Stimulated activated CD4-positive, alpha-beta T cell treated with anti-CD3 and anti-CD28 coated beads, Interleukin-4, amount 100 ng/mL, for 1 hour (primary cell): ENCODE measurements around the gene GPR55.
A peak's percentile ranks its signal among the peaks of the same experiment; 100 is the strongest.

Experiments
- DNase-seq: peaks from one replicate; pipeline ENCODE4 v3.0.0-alpha.2; 2020

GPR55 gene

DNA sequence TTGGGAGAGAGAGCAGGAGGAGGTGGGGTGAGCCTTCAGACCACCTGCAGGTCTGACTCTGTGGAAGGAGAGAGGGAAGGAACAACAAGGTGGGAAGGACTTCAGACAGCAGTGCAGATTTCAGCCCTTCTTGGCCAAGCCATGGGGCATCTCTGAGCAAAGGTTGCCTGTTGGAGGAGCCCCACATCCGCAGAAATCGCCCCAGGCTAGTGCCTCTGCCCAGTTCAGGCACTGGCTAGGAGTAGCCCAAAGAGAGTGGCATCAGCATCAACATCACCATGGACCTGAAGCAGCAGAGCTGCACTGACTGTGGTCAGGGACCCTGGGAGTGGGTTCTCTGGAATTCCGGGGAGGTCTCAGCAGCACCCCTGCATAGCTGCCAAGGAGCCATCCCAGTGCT is 10.2 kb downstream of the GPR55 start:
- DNase-seq = no peak

DNA sequence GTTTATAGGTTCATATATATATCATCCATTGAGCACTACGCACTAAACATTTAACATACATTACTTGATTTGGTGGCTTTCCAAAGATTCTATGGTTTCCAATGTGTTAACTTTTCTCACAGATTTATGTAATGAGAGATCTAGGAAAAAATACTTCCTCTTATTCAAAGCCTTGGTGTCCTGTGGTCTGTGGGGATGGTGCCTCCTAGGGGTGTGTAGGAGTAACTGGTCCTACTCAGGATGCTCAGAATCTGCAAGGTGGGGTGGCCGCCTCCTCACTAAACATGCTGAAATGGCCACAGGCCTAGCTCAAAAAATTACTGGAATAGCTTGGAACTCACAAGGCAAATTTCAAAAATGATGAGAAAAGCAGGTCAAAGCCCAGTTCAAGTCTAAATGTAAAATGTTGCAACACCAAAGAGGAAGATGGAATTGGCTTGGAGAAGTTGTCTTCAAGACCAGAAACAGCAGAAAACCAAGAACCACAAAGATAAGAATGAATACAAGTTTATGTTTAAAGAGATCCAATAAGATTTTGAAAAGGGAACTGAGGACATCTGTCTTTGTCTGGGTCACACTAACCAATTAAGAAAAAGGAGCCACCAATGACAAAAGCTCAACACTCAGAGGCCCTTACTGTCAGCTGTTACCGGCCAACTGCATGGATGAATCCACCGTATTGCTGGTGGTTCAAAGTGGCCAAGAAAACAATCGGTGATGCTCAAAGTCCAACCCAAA is 11.5 kb downstream of the GPR55 start:
- DNase-seq = no peak

DNA sequence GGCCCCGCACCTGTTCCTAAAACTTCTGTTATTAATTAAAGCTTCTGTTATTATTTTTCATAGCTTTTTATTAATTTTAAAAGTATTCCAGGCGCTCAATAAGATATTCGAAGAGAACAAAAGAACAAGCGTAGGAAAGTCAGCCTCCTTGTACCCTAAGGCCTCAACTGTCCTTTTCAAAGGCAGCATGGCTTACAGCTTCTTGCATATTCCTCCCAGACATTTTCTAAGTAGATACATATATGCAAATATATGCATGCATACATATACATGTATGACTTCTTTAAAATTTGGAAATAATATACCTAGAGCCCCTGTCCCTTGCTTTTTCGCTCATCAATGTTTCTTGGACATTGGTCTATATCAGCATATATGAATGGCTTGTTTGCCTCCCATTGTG is 12.3 kb downstream of the GPR55 start:
- DNase-seq = no peak

DNA sequence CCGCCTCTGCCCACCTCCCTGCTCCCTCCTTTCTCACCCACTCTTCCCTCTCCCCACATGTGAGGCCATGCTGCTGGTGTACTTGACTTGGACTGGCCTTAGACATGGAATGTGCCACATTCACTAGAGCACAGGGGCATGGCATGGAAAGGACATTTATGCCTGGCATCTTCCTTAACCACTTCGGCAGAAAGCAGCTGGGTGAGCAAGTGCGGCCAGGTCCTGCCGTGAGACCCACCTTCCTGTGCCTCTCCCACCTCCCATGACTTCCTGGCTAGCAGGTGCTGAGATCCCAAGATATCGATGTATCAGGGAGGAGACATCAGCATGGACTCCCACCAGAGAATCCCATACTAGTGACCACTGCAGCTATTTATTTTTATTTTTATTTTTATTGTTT is 13.0 kb downstream of the GPR55 start:
- DNase-seq = no peak

DNA sequence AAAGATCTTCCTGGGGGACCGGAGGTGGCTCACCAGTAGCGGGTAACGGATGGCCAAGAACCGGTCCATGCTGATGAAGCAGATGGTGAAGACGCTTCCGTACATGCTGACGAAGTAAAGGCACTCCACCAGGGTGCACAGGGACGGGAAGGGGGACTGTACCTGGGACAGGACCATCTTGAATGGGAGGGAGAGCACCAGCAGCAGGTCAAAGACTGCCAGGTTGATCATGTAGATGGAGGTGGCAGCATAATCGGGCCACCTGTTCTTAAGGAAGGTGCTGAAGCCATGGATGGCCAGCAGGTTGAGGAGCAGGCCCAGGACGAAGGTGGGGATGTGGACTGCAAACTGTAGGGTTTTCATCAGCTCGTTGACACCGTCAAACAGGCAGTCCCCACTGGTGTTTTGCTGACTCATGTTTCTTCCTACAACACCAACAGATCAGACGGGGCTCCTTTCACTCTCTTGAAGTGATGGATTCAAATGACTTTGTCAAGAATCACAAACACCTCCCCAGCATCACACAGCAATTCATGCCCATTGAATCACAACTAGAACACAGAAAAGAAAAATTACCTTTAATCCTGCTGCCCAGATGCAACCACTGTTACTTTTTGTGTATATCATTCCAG is 14.4 kb downstream of the GPR55 start:
- no peak for DNase-seq

DNA sequence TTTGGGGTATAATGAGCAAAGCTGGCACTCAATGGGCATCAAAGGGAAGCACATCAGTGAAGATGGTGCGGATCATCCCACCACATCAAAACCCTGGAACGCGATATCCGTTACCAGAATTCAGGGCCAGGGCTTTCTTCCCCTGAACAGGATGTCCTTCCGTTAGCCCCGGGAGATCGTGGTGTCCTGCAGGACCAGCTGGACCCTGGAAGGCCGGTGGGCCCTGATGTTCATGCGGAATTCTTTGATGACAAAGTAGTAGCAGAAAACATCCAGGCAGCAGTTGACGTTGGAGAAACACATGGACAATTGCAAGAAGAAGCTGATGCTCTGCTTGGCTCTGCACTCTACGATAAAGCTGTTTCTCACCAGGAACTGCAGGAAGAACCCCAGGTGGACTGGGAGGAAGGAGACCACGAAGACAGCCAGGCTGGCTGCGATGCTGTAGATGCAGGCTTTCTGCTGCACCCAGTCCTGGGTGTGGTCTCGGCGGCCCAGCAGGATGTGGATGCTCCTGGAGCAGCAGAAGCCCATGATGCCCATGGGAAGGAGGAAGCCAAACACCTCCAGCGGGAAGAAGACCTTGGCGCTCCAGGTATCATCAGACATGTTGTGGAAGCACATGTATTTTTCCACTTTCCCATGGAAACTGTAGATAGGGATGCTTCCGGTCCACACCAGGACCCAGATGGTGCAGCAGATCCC is 15.0 kb downstream of the GPR55 start:
- no peak for DNase-seq

DNA sequence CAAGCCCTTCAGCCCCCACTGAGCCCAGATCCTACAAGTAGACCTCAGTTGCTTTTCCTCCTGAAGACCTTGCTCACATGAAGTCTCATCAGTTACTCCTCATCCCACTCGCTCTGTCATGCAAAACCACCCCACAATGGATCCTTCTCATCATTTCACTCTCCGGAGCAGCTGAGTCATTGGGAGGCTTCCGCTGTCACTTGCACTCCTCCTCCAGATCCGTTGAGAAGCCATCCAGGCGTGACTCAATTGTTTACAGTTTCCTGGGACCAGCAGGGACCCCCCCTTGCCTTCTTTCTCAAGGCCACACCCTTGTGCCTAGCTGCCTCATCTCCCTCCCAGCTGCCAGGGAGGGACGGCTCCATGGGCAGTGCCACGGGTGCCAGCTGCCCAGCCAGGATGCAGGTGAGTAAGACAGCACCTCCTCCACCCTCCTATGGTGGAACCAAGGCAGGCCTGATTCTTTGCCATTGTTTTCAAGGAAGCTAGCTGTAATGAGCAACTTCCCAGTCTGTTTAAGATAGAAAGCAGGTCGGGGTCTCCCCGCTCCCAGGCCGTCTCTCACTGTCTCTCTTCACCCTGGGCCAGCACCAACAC is 16.3 kb downstream of the GPR55 start:
- DNase-seq = peak; percentile 64

DNA sequence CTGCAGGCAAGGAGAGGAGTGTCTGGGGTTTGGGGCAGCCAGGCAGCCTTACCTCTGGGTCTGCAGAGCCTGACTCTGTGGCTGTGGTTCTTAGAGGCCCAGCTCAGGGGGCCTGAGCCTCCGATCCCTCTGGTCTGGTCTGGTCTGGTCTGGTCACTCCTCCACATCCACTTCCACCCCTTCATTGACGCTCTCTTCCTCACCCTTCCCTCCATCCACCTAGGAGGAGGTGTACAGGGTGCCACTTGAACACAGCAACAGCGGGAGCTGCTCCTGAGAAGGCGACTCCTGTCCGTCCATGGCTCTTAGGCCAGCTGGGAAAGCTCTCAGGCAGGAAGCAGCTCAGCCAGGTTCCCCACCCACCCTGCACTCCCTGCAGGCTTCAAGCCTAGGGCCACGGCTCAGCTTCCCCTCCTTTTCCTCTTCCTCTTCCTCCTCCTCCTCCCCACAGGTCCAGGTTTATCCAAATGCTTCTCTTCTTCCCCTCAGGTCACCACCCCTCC is 16.9 kb downstream of the GPR55 start:
- DNase-seq = no peak

DNA sequence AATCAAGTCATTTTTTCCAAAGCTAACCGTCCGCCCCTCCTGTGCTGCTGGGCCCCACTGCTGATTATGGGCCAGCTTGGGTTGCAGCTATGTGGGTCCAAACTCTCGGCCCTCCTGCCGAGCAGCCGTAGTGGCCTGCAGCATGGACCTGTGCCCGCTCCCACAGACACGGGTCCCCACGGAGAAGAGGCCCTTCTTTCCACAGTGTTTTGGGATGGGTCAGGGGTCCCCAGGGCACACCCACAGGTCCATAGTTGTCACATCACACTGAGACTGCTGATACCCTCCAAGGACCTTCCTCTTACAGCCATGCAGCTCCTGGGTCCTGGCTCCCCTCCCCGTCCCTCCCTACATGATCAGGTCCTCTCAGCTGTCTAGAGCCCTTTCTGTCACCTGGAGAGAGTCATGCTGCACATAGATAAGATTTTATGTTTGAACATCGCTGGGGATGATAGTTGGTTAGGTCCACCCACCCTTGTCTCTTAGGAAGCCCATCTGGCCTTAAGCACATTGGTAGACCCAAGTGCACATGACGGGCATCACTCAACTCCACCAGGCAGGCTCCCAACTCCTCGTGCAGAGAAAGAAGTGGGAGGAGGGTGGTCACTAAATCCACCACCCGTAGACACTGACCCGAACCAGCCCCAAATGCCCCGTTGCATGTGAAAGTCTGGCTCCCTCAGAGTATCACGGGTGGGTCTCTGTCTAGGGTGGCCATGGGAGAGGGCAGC is 17.5 kb downstream of the GPR55 start:
- no peak for DNase-seq

DNA sequence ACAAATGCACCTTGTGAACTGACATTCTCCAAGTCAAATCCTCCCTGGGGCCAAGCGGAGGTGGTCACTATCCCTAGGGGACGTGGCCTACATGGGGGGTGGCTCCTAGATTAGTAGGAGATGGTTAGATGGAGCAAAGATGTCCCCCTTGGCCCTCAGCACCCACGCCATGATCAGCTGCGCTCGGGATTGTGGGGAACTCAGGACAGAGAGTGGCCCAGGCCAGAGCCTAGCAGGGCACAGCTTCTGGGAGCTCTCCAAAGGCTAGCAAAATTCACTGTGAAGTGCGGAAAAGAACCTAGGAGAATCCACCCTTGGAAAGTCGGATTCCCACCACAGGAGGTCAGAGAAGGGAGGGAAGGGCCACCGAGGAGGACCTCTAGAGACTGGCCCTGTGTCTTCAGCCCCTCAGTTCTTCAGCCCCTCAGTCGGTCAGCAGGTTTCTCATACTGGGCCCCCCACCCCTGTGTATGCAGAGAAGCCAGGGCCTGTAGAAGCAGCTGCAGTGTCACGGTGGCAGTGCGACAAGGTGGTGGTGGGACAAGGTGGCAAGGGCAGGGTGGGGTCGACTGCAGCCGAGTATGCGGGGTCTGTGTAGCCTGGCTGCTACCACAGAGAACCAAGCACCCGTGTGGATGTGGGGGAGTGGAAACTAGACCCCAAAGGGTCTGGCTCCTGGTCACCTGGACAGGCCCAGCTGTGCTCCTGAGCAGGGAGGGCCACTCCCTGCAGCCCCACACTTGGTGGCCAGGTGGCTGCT is 18.4 kb downstream of the GPR55 start:
- DNase-seq = no peak

DNA sequence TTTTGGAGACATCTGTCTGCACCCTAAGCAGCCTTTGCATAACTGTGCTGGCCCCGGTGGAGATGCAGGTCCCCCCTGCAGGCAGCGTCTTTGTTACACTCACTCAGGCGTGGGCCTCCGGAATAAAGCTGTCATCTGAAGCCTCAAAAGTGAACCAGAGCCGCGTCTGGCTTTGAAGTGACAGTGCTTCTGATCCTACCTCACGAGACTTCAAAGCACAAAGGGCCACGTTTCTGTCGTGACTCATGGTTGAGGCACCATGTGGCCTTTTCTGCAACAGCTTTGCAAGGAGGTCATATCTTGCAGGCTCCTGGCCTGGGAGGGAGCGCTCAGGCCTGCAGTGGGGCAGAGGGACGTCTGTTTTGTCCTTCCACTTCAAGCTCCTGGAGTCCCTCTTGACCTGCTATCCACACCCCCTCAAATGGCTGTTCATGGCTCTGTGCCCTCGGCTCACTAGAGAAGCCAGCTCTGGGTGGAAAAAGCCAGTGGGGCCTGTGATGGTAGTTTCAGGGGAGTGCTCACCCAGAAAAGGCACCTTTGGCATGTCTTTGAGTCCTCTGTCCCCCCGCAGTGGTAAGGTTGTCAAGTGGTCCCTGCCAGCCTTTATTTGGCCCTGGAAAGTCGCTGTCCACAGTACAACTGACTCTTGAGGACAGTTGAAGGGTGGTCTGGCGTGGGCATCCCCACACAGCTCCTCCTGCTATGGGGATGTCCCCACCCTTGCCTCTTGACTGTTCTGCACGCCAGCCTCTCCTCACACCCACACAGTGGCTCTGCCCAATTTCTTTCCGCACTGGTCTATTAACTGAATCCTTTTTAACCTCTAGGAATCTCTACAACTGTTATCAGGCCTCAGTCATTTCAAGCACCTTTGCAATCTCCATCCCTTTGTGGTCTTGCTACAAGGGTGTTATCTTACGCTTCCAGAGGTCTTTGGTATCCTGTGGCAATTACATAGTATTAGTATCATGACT is 19.3 kb downstream of the GPR55 start:
- peak; percentile 86 for DNase-seq

DNA sequence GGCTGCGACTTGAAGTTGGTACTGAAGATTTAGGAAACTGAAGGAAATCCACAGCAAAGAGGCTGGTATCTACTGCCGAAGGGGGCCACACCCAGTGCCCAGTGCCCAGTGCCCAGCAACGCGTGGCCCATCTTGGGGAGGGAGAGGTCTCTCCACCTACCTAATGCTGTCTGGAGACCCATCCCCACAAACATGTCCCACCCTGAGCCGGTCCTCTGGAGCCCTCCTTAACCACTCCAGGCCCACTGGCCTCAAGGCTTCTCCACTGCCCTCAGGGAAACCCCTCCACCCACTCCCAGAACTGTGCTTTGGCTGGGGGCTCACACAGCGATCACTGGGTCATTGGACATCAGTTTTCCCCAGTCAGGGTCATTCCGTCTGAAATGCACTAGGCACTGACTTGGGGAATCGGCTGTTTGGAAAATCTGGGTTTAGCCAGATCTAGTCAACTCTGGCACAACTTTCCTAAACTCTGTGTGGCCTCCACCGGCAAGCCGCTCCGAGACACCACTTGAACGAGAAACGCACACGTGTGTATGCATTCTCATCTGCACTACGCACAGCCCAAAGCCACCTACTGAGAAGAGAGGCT is 20.1 kb downstream of the GPR55 start:
- no peak for DNase-seq

DNA sequence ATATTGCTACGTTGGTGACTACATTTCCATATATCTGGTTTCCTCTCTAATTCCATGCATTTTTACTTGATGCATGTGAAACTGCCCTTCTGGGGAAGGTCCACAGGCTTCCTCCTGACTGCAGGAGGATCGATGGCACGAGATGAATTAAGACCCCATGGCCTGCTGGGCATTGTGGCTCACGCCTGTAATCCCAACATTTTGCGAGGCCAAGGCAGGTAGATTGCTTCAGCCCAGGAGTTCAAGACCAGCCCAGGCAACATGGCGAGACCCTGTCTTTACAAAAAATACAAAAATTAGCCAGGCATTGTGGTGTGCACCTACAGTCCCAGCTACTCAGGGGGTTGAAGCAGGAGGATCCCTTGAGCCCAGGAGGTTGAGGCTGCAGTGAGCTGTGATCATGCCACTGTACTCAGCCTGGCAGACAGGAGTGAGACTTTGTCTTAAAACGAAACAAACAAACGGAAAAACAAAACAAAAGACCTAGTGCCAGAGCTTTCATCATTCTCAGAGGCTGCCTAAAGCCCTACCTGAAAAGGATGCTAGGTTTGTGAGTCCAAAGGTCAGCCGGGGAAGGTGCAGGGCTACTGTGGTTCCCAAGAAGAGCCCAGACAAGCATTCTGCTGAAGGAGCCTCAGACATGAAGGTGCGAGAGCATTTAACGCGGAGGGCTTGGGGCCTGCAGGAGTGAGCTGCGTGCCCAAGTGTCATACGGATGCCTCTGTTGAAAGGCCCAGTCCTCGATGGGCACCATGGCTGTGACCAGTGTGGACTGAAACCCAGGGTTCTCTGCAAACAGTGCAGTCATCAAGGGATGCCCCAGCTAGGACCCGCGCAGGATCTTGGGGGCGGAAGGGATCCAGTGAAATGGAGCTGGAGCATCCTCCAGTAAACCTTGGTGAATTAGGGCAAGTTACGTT is 21.6 kb downstream of the GPR55 start:
- DNase-seq = no peak

DNA sequence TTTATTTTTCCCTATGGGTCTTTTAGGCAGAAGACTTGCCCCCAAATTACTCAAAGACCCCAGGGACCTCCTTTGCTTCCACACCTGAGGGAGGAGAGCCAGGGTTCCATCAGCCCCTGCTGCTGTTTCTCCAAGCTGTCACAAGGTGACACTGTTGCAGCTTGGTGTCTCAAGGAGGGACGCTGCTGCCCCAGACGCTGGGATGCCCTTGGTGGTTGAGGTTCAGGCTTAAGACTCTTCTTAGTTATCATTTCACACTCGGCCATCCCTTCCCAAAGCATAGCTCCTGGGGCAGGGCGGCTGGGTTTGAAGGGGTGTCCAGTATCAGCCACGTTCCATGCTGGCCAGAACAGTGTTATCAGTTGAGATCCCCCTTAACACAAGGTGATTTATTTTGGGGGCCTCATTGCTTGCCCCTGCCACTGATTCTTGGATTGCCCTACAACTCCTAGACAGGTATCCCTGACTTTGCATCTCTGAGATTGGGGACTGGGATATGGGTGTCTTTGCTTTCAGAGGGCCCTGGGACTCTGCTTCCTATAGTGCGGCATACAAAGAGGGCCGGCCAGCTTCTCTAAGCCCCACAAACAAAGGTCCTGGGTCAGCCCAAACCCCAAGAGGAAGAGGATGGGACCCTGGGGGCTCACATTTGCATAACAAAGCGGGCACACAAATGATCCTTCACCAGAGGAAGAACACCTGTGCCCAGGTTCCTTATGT is 22.7 kb downstream of the GPR55 start:
- DNase-seq = peak; percentile 61

DNA sequence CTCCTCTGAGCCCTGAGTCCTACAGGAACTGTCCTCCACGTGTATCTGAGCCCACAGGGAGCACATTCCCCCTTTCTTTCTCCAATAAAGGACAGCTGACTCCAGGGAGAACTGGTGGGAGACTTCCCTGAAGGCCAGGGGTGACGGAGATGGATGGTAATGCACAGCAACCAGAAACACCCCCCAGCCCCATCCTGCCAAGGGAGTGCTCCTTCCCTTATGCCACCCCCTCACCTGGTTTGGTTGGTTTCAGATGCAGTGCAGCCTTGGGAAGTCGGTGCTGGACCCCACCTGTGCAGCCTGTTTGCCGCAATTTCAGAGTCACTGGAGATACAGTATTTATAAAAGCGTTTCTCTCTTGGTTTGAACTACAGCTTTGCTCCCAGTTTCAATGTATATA is 24.0 kb downstream of the GPR55 start:
- DNase-seq = no peak

DNA sequence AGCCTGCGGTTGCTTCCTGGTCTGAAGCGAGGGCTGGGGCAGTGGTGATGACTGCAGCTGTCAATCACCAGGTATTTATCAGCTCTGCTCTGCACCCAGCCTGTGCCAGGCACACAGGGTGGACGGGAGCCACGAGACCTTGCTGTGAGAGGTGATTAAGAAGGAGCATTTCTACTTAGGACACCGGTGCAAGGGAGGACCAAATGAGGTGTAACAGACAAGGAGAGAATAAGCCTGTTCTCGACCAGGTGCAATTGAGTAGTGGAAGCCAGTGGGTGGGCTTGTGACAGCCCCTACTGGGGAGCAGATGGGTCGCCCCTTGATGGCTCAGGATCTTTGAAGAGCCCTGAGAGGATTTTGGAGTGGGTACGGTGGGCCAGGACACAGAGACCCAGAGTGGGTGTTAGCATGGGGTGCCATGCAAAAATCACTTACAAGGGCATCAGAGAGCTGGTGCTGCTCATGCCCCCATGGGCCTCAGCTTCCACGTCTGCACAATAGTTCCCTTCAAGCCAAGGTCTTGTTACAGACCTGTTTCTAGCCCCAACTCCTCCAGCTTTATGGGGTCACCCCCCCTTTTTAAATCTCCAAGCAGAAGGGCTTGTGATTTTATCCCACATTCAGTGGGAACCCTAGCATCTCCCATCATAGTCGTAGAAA is 24.6 kb downstream of the GPR55 start:
- DNase-seq = no peak

DNA sequence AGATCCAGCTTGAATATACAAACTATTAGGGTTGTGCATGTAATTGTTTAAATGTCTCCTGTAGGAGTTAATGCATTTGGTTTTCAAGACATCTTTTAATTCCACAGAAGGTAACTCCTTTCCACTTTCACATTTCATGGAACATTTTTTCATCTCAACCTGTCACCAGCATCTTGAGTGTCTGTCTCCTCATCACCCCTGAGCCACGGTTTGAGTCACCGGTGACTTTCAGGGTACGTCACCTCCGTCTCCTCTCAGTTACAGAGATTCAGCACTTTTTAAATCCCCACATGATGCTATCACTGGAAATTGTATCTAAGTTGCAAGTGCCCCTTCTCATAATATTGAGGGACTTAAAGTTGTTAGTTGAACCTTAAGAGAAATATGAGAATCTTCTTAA is 25.3 kb downstream of the GPR55 start:
- DNase-seq = peak; percentile 44

DNA sequence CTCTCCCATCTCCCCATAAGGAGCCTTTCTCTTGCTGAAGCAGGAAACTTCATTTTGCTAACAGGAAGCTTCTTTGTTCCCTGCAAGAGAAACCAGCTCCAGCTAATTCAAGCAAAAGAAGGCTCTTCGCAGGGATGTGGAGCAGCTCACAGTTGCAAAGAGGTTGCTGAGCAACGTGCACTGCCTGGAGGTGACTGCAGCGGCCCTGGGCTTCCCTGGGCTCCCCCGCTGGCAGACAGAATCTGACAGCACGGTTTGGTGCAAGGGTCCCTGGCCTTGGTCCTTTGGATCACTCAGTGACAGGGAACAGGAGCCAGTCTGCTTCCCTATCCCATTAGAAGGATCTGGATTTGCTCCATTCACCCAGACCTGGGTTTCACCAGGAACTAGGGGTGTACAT is 25.8 kb downstream of the GPR55 start:
- DNase-seq = no peak
